Measurements from ENCODE around the gene DNAAF9. TPM values are rescaled to one million over a fixed set of nuclear protein-coding genes. Genes with fewer than 3 reads are reported as not detected.

The DNAAF9 gene
- total and polyA plus RNA-seq, 4 donors, result 1.4 to 4.4 (median 2.4) TPM

DNA sequence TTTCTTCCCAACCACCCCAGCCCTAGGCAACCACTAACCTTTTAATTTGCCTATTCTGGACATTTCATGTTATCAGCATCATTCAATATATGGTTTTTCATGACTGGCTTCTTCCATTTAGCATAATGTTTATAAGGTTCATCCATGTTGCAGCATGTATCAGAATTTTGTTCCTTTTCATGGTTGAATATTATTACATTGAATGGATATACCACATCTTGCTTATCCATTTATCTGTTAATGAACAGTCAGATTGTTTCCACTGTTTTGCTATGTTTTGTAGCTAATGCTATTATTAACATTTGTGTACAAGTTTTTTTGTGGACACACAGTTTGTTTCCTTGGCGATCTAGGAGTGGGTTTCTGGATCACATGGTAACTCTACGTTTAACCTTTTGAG, 3.0 kb upstream of the DNAAF9 start (continued):
- no peak for TF ChIP-seq JUND (IDR thresholded peaks at IDR 0.05)
- TF ChIP-seq, protein P1, sequence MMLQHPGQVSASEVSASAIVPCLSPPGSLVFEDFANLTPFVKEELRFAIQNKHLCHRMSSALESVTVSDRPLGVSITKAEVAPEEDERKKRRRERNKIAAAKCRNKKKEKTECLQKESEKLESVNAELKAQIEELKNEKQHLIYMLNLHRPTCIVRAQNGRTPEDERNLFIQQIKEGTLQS (IDR thresholded peaks at IDR 0.05), result no peak
- no peak for TF ChIP-seq FOXA2 (IDR thresholded peaks at IDR 0.05)
- no peak for TF ChIP-seq EGR1 (IDR thresholded peaks at IDR 0.05; ENCODE audit: low read depth in 2 of 2)

DNA sequence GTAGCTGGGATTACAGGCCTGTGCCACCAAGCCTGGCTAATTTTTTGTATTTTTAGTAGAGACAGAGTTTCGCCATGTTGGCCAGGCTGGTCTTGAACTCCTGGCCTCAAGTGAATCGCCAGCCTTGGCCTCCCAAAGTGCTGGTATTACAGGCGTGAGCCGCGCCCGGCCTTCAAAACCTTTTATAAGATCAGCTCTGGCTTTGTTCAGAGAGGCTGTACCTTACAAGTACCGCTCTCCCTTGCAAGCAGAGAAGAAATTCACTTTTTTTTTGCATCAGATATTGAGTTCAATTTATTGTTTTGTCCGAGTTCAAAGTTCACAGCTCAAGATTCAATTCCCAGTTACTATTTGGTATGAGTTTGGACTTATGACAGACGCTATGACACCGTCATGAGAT, 1.9 kb upstream of the DNAAF9 start:
- no peak for DNase-seq (ENCODE audit: low spot score)
- TF ChIP-seq NR2F2 (IDR thresholded peaks at IDR 0.05) (no peak), ZBTB33 (IDR thresholded peaks at IDR 0.05) (no peak), JUND (IDR thresholded peaks at IDR 0.05) (no peak), RXRA (IDR thresholded peaks at IDR 0.05) (no peak), FOXA2 (IDR thresholded peaks at IDR 0.05) (no peak), TAF1 (conservative IDR thresholded peaks at IDR 0.05) (no peak), YY1 (IDR thresholded peaks at IDR 0.05) (no peak), HNF4A (conservative IDR thresholded peaks at IDR 0.05) (no peak), RAD21 (IDR thresholded peaks at IDR 0.05) (no peak), SP1 (IDR thresholded peaks at IDR 0.05) (no peak), EGR1 (IDR thresholded peaks at IDR 0.05; ENCODE audit: low read depth in 2 of 2) (no peak)
- TF ChIP-seq, protein P1 (IDR thresholded peaks at IDR 0.05), result no peak
- TF ChIP-seq, protein P2, sequence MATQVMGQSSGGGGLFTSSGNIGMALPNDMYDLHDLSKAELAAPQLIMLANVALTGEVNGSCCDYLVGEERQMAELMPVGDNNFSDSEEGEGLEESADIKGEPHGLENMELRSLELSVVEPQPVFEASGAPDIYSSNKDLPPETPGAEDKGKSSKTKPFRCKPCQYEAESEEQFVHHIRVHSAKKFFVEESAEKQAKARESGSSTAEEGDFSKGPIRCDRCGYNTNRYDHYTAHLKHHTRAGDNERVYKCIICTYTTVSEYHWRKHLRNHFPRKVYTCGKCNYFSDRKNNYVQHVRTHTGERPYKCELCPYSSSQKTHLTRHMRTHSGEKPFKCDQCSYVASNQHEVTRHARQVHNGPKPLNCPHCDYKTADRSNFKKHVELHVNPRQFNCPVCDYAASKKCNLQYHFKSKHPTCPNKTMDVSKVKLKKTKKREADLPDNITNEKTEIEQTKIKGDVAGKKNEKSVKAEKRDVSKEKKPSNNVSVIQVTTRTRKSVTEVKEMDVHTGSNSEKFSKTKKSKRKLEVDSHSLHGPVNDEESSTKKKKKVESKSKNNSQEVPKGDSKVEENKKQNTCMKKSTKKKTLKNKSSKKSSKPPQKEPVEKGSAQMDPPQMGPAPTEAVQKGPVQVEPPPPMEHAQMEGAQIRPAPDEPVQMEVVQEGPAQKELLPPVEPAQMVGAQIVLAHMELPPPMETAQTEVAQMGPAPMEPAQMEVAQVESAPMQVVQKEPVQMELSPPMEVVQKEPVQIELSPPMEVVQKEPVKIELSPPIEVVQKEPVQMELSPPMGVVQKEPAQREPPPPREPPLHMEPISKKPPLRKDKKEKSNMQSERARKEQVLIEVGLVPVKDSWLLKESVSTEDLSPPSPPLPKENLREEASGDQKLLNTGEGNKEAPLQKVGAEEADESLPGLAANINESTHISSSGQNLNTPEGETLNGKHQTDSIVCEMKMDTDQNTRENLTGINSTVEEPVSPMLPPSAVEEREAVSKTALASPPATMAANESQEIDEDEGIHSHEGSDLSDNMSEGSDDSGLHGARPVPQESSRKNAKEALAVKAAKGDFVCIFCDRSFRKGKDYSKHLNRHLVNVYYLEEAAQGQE (IDR thresholded peaks at IDR 0.05), result no peak
- TF ChIP-seq, protein P3, sequence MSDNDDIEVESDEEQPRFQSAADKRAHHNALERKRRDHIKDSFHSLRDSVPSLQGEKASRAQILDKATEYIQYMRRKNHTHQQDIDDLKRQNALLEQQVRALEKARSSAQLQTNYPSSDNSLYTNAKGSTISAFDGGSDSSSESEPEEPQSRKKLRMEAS (IDR thresholded peaks at IDR 0.05), result no peak
- H3K36me3 ChIP-seq (ENCODE audit: control insufficient read depth in 4 of 4, insufficient read depth in 3 of 4, low read depth in 1 of 4, low read length in 3 of 4), result no peaks in the 10 kb centered on the region
- peaks cover 4 to 22% (median 13%) of the 10 kb centered on the region in 4 donors for H3K4me1 ChIP-seq (ENCODE audit: control insufficient read depth in 4 of 4, insufficient read depth in 4 of 4, low read length in 3 of 4)
- H3K27me3 ChIP-seq (ENCODE audit: control insufficient read depth in 4 of 4, insufficient read depth in 4 of 4, low read length in 3 of 4), result no peaks in the 10 kb centered on the region
- H3K27ac ChIP-seq (ENCODE audit: low read depth in 1 of 2, low read length in 2 of 2), result no peak overlapping the region
- no peaks in the 10 kb centered on the region for H3K9me3 ChIP-seq (ENCODE audit: control insufficient read depth in 4 of 4, low read length in 3 of 4)
- WGBS, result 95% methylated on average over 10 of the region's 10 CpGs
- H3K9ac ChIP-seq (ENCODE audit: low read depth in 1 of 2, low read length in 2 of 2), result no peak overlapping the region
- H3K4me3 ChIP-seq (ENCODE audit: low read depth in 1 of 3, low read length in 3 of 3), result no peak overlapping the region
